Measurements from ENCODE around the gene SPIRE2.
"Not testable (repeated sequence)": the region's sequence is repeated elsewhere in the genome, so short reads cannot be mapped to it uniquely, and the experiment has no call there.

SPIRE2 gene, protein sequence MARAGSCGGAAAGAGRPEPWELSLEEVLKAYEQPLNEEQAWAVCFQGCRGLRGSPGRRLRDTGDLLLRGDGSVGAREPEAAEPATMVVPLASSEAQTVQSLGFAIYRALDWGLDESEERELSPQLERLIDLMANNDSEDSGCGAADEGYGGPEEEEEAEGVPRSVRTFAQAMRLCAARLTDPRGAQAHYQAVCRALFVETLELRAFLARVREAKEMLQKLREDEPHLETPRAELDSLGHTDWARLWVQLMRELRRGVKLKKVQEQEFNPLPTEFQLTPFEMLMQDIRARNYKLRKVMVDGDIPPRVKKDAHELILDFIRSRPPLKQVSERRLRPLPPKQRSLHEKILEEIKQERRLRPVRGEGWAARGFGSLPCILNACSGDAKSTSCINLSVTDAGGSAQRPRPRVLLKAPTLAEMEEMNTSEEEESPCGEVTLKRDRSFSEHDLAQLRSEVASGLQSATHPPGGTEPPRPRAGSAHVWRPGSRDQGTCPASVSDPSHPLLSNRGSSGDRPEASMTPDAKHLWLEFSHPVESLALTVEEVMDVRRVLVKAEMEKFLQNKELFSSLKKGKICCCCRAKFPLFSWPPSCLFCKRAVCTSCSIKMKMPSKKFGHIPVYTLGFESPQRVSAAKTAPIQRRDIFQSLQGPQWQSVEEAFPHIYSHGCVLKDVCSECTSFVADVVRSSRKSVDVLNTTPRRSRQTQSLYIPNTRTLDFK

DNA sequence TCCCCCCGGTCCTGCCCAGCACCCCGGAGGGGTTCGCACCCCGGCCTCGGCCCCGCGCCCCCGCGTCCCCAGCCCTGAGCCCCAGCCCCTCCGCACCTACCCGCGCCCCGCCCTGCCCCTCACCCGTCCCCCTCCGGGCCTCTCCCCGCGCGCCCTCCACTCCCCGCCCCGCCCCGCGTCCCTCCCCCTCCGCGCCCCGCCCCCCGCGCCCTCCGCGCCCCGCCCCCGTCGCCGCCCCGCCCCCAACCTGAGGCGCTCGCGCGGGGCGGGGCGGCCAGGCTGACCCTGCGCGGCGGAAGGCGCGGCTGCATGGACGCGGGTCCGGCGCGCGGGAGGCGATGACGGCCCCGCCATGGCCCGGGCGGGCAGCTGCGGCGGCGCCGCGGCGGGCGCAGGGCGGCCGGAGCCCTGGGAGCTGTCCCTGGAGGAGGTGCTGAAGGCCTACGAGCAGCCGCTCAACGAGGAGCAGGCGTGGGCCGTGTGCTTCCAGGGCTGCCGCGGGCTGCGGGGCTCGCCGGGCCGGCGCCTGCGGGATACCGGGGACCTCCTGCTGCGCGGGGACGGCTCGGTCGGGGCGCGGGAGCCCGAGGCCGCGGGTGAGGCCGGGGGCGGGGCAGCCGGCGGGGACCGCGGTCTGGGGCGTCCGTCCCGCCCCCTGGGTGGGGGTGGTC is at the start of gene SPIRE2:
Gene SPIRE2, plus strand, starts transcription at position 277 of the 671 bp plus-strand sequence. Its CDS starts 76 bp downstream, at position 353.
- peak within 1 kb of the TSS; percentile 38 for H3K27ac ChIP-seq
- in situ Hi-C loops (cut with HindIII; ENCODE audit: low pct_ligation_motif_present, low sequenced_read_pairs) = no loop called here

GRCh38 chr16:89779231-89779908 is 48.9 kb upstream of the SPIRE2 start:
- peaks cover 3% of the 10 kb centered on the region for H3K36me3 ChIP-seq (replicated peaks)
- no peaks in the 10 kb centered on the region for H3K27me3 ChIP-seq (replicated peaks)
- in situ Hi-C loops (cut with HindIII; ENCODE audit: low pct_ligation_motif_present, low sequenced_read_pairs) = no loop called here
- H3K27ac ChIP-seq = no peak overlapping the region
- no peak for TF ChIP-seq CTCF (IDR thresholded peaks at IDR 0.05; ENCODE audit: low read depth, low read length, missing control alignments)
- DNase-seq = no peak
- H3K4me3 ChIP-seq (ENCODE audit: low read depth, low read length) = no peak overlapping the region

More for the DNA sequence above, at the start of gene SPIRE2:
- no peaks in the 10 kb centered on the region for H3K27me3 ChIP-seq (replicated peaks)
- peak within 1 kb of the TSS; percentile 51 for H3K4me3 ChIP-seq (ENCODE audit: low read depth, low read length)
- peak; percentile 37 for DNase-seq
- TF ChIP-seq CTCF (IDR thresholded peaks at IDR 0.05; ENCODE audit: low read depth, low read length, missing control alignments) = no peak
- no peaks in the 10 kb centered on the region for H3K36me3 ChIP-seq (replicated peaks)

GRCh38 chr16:89779909-89780305 is 48.4 kb upstream of the SPIRE2 start:
- TF ChIP-seq CTCF (IDR thresholded peaks at IDR 0.05; ENCODE audit: low read depth, low read length, missing control alignments) = no peak
- in situ Hi-C loops (cut with HindIII; ENCODE audit: low pct_ligation_motif_present, low sequenced_read_pairs) = no loop called here
- H3K36me3 ChIP-seq (replicated peaks) = peaks cover 3% of the 10 kb centered on the region
- no peak overlapping the region for H3K4me3 ChIP-seq (ENCODE audit: low read depth, low read length)
- H3K27me3 ChIP-seq (replicated peaks) = no peaks in the 10 kb centered on the region
- H3K27ac ChIP-seq = no peak overlapping the region
- no peak for DNase-seq

DNA sequence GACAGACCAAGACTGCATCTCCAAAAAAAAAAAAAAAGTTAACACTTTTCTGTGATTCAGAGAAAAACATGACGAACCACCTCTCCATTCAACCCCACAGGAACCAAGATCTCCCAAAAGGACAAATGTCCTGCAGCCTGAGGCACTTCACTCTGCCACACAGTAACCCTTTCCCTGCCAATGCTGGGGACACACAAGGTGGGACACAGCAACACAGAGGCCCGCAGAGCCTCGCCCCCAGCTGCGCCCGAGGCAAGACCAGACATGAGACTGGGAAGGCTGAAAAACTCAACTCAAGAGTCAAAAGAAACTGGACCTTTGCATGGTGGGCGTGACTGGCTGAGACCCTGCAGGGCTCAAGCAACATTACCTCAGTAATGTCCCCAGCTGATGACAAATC is 45.8 kb upstream of the SPIRE2 start:
- H3K36me3 ChIP-seq (replicated peaks) = peaks cover 3% of the 10 kb centered on the region
- in situ Hi-C loops (cut with HindIII; ENCODE audit: low pct_ligation_motif_present, low sequenced_read_pairs) = no loop called here
- no peak for DNase-seq
- no peak for TF ChIP-seq CTCF (IDR thresholded peaks at IDR 0.05; ENCODE audit: low read depth, low read length, missing control alignments)
- no peak overlapping the region for H3K27ac ChIP-seq
- H3K4me3 ChIP-seq (ENCODE audit: low read depth, low read length) = no peak overlapping the region
- H3K27me3 ChIP-seq (replicated peaks) = no peaks in the 10 kb centered on the region

DNA sequence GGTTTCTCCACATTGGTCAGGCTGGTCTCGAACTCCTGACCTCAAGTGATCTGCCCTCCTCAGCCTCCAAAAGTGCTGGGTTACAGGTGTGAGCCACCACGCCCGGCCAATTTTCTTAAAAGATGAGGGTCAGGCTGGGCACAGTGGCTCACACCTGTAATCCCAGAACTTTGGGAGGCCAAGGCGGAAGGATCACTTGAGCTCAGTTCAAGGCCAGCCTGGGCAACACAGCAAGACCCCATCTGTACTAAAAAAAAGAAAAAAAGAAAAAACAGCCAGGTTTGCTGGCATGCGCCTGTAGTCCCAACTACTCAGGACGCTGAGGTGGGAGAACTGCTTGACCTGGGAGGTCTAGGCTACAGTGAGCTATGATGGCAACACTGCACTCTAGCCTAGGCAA is 44.3 kb upstream of the SPIRE2 start:
- H3K4me3 ChIP-seq (ENCODE audit: low read depth, low read length); H3K36me3 ChIP-seq (replicated peaks); in situ Hi-C loops (cut with HindIII; ENCODE audit: low pct_ligation_motif_present, low sequenced_read_pairs): not testable (repeated sequence)

More for the DNA sequence above, 44.3 kb upstream of the SPIRE2 start:
- not testable (repeated sequence) for DNase-seq; H3K27ac ChIP-seq; H3K27me3 ChIP-seq (replicated peaks)
